ENCODE data around the gene LAPTM5.

The LAPTM5 gene

DNA sequence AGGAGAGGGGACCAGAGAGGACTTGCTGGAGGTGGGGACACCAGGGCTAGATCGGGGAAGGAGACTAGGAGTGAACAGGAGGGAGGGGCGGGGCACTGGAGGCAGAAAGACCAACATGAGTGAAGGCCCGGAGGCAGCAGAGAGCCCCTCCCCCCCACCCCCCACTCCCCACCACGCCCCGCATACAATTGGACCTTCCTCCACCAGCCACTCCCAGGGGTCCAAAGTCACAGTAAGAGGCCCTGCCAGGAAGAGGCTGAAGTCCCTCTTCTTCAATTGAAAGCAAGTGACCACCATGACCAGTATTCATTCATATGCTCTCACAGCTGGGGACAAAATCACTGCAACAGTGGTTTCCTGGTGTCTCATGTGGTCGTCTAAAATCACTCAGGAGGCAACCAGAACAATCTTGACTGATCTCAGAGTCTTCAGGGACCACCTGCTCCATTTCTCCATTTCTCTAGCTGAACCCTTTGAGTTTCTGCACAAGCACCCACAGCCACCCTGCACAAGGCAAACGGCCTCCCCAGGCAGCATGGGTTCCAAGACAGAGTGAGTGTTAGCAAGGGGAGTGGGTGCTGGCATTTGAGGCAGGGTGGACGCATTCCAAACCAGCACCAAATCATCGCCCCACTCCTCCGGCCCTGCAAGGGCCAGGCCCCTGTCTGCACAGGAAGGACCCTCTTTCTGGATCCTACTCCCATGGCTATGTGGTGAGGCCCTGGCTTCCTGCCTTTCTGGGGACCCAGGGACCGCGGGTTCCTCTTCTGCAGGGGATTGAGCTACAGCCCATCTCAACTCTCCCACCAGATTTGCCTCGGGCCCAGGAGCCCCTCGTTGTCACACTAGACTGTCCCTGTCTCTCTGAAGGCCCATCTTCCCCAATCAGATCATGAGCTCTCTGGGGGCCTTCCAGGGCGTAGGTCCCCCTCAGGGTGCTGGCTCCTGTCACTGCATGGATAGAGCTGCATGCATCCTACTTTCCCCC lies 17.0 kb downstream of the LAPTM5 start:
- DNase-seq: no peak

DNA sequence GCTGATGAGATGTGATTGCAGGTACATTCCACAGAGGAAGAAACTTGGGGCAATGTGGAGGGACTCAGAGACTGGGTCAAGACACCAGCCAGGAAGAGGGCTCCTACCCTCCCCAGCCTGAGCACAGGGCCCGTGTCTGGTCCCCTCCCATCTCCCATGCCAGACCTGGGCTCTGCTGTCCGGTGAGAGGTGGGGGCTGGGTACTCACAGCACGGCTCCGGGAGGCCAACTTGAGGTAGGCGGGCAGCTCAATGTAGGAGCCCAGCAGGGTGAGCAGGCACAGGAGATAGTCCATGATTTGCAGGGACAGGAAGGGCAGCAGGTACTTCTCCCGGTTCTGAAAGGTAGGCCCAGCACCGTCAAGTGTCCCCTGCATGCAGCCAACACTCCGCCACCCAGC lies 18.0 kb downstream of the LAPTM5 start:
- DNase-seq: no peak

GRCh38 chr1:30738715-30739559 lies 18.6 kb downstream of the LAPTM5 start:
- no peak for DNase-seq

DNA sequence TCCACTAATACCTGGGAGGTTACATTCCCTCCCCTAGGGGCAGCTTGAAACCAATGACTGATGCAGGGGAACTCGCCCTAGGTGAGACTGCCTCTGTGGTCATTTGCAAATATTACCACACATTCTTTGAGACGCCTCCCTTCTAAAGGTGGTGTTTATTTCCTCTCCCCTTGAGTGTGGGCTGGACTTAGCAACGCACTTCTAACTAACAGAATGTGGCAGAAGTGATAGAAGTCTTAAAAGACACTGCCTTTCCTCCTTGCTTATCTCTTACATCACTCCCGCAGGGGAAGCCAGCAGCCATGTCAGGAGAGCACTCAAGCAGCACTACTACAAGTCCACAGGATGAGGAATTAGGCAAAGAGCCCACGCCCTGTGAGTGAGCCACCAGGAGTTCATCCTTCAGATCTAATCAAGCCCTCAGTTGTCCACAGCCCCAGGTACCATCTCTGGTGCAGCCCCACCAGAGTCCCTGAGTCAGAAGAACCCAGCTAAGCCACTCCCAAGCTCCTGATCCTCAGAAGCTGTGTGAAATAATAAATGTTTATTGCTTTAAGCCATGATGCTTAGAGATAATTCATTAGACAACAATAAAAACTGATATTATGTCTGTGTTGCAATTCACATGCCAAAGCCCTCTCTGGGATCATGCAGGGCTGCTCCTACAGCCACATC lies 19.4 kb downstream of the LAPTM5 start:
- DNase-seq: no peak

DNA sequence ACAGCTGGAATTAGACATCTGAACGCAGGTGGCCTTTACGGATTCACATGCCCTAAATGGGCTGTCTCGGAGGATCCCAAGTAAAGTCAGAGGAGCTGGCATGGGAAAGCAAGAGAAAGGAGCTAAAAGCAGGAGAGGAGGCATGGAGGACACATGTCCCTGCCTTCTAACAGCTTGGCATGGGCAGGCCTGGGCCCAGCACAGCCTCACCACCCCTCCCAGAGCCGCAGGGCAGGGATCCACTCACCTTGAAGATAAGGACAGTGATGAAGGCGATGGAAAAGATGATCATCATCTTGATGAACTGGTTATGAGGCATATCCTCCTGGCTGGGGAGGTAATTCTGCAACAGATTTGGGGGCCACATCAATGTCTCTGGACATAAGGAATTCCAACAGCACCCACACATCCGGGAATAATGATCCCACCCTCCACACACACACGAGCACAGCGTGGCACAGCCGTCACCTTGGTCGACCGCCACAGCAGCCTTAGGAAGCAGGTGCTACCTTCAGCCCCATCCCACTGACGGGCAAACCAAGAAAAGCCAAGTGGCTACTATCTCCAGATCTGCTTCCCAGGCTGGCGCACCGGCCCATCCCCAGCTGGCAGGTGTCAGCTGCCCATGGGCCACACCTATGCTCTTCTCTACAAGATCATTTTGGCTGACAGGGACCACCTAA lies 20.1 kb downstream of the LAPTM5 start:
- no peak for DNase-seq

DNA sequence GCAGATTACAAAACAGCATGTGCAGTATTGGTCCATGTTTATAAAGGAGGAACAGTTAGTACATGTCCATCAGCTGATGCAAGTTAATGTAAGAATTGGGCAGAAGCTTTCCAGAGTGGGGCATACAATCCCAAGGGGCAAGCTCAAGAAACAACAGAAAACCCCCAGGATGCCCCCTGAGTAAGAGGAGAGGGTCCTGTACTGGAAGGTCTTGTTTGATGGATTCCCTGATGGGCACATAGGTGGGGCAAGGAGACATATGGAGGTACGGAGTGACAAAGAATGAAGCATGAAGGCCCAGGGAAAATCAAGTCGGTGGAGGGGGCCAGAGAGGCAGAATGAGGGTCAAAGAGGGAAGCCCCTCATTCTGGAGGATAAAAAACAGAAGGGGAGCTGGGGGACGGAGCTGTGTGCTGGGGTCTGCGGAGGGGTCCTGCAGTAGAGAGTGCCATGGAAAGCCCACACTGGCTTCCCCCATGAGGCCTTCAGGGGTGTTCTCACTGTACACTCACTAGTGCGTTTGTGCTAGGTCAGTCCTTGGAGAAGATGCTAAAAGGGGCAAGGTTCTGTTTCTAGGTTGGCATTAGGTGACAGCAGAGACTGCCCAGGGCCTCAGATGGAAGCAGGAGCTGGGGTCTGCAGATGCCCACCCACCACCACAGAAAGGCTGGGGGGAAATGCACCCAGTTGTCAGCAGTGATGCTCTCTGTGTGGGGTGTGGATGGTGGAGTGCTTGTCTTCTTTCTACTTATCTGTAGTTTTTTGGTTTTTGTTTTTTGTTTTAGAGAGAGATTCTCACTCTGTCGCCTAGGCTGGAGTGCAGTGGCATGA lies 21.7 kb downstream of the LAPTM5 start:
- no peak for DNase-seq

DNA sequence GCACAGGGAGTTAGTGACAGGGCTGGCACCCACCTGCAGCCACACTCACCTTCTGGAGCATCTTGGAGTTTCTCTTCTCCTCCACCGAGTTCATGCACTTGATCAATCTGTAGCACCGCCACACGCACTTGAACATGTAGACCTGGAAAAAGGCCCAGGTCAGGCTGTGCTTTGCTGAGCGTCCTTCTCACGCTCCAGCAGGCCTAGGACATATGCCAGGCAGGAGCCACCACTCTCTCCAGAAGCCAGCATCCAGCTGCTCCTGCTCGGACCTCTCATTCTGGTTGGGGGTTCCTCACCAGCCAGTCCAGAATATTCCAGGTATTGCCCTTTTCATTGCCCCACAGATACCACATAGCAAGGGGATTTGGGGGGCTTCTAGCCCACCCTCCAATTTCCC lies 22.4 kb downstream of the LAPTM5 start:
- peak; percentile 13 for DNase-seq

DNA sequence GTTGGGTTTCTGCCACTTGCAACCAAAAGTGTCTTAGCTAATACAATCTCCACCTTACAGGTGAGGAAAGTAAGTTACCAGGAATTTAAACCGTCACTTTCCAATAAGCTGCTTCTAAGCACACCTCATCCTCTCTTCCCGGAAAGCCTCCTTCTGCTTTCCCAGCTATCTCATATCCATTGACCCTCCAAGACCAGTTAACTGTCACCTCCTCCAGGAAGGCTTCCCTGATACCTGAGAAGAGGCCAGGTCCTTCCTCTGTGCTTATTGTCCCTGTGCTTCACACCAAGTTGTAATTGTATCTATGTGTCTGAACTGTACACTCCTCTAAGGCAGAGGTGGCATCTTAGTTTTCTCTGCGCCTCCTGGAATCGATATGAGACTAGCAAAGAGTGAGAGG lies 23.0 kb downstream of the LAPTM5 start:
- no peak for DNase-seq

GRCh38 chr1:30734106-30734505 lies 23.5 kb downstream of the LAPTM5 start:
- DNase-seq: no peak

GRCh38 chr1:30733493-30733892 lies 24.1 kb downstream of the LAPTM5 start:
- DNase-seq: no peak

DNA sequence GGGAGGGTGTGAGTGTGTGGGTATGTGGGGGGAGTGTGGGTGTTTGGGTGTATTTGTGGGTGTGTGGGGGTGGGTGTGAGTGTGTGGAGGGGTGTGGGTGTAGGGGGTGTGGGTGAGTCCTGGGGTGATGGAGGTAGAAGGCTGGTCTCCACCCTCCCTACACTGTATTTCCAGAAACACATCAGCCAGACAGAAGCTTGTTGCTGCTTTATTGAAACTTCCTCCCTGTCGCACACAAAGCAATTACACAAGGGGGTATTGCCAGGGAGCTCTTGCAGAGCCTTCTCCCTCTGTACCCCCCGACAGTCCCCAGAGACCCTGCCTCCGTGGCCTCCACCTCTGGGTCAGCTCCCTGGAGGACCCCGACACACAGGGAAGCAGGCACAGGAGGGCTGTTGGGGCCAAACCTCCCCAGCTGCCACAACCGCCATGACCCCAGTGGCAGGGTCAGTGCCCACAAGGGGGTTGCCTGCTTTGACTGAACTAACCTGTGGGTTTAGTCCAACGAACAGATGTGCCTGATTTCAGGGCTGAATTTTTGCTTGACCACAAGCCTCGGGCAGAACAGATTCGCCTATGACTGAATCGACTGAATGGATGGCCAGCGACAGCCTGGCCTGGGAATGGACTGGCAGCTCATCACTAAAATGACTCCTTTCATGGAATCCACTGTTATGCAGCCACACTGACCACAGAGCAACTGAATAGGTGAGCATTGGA lies 25.1 kb downstream of the LAPTM5 start:
- no peak for DNase-seq

- no peak for DNase-seq
These were observed 25.7 kb downstream of the LAPTM5 start for GRCh38 chr1:30731806-30732276.

DNA sequence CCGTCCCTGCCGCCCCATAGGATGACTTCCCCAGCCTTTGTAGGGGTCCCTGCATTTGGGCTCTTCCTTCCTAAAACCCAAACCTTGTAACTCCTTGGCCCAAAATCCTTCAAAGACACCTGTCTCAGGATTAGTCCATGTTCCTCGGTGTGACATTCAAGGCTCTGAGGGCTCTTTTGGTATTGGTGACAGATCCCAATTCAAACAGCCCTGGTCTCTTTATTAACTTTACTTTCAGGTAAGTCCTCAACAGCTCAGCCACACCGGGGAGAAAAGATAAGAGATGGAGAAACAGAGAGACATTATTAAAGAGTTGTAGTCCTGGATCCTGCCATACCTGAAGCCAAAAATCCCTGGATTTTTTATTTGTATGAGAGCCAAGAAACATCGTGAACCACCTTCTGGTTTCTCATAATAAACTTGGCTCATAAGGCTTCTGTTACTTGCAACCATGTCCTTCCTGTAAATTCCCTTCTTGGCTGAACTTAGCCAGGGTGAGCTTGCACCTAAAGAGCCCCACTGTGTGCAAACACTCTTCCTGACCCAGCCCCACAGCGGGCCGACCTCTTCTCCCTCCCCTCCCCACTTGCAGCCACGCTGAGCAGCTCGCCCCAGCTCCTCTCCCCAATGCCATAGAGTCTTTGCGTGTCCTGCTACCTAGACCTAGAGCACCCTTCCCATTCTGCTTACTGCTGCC lies 26.3 kb downstream of the LAPTM5 start:
- no peak for DNase-seq

- no peak for DNase-seq
These were observed 27.0 kb downstream of the LAPTM5 start for GRCh38 chr1:30730346-30731108.

DNA sequence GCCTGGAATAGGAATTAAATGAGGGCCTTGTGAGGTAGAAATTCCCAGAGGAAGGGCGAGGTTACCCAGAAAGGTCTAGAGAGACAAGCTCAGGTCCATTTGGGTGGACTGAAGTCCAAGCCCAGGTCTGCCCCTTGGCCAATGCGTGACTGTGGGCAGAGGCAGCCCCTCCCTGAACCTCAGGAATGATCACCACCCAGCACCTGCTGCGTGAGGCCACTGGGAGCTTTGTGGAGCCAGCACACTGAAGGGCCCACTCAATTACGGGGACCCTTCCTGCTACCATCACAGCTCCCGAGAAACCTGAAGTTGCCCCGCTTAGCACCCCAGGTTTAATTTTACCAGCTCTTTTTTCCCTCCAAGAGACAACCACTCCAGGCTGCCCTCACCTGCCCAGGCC lies 27.7 kb downstream of the LAPTM5 start:
- no peak for DNase-seq

DNA sequence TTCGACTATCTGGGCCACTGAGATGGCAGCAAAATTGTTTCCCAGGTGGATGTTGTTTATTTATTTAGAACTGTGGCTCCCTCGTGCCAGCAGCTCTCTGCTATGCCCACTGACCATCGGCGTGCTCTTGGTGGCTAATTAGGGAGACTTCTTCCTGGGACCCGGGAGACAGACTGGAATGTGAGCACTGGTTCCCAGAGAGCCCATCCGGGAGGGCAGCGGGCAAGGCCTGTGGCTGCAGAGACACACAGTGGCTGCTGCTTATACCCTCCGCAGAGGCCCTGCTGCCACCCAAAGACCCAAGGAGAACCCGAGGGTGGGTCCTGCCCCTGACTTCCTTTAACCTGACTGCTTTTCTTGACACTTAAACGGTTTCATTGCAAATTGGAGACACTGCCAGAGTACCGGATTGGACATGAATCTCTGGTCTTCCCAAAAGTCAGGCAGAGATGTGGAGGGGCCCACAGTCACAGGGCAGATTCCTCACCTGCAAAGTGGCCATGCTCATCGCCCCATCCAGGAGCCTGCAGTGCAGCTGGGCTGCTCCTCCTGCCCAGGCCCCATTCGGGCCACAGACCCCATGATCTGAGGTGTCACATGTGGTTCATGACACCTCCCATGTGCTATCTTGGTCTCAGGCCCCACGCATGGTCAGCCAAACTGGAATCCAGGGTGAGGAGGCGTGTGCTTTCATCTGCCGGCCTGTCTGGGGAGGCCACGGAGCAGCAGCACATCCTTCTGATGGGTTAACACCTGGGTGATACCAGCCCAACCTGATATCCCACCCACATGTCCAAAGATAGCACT lies 28.5 kb downstream of the LAPTM5 start:
- DNase-seq: no peak

GRCh38 chr1:30728340-30728739 lies 29.2 kb downstream of the LAPTM5 start:
- DNase-seq: no peak

DNA sequence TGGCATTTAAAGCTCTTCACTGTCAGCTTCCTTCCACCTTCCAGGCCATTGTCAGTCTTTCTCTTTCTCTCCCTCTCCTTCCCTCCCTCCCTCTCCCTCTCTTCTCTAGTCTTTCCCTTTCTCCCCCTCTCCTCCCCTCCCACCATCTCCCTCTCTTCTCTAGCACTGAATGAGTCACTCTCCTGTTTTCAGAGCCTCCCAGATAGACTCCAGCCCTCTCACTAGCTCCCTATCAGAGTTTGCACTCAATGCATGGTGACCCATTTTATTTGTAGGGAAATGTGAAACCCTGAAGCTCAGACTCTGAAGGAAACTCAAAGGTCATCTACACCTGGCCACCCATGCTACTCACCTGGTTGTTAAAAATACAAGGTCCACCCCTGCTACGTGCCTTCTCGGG lies 29.8 kb downstream of the LAPTM5 start:
- no peak for DNase-seq

Data from NCI-H1092 treated with DMSO at 0.1 percent for 48 hours (cell line).